ENCODE measurements around the gene NPHP4.

DNA sequence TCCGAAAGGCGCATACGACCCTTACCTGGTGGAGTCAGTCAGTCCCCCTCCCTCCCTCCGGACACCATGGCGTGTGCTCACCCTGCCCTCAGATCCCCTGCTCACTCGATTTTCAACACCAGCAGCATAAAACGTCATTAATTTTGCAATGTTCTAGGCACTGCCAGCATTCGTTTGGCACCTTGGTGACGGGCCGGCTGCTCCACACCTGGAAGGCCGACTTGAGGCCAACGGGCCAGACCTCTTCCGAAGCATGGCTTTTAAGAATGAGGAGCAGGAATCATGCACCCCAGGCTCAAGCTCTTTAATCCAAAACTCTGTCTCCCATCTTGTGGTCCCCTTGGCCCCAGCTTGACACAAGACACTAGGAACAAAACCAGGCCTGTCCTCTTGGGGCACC lies 33.1 kb downstream of the NPHP4 start:
- no peak for TF ChIP-seq TCF4 (CRISPR knock-in tag; IDR thresholded peaks at IDR 0.05; ENCODE audit: borderline replicate concordance)
- no peak for TF ChIP-seq ISL1 (CRISPR knock-in tag; IDR thresholded peaks at IDR 0.05)
- TF ChIP-seq ARNTL (CRISPR knock-in tag; IDR thresholded peaks at IDR 0.05; ENCODE audit: borderline replicate concordance, low read depth): no peak
- TF ChIP-seq ZNF70 (CRISPR knock-in tag; IDR thresholded peaks at IDR 0.05): no peak
- no peak for TF ChIP-seq ZNF565 (CRISPR knock-in tag; conservative IDR thresholded peaks at IDR 0.05; ENCODE audit: low read depth)
- TF ChIP-seq, protein P1, sequence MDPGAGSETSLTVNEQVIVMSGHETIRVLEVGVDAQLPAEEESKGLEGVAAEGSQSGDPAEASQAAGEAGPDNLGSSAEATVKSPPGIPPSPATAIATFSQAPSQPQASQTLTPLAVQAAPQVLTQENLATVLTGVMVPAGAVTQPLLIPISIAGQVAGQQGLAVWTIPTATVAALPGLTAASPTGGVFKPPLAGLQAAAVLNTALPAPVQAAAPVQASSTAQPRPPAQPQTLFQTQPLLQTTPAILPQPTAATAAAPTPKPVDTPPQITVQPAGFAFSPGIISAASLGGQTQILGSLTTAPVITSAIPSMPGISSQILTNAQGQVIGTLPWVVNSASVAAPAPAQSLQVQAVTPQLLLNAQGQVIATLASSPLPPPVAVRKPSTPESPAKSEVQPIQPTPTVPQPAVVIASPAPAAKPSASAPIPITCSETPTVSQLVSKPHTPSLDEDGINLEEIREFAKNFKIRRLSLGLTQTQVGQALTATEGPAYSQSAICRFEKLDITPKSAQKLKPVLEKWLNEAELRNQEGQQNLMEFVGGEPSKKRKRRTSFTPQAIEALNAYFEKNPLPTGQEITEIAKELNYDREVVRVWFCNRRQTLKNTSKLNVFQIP (CRISPR knock-in tag; IDR thresholded peaks at IDR 0.05; ENCODE audit: borderline replicate concordance, low read depth): no peak
- no peak for TF ChIP-seq SNAI2 (CRISPR knock-in tag; IDR thresholded peaks at IDR 0.05)
- TF ChIP-seq PPARA (CRISPR knock-in tag; IDR thresholded peaks at IDR 0.05; ENCODE audit: borderline replicate concordance): no peak
- no peak for TF ChIP-seq GLIS3 (CRISPR knock-in tag; IDR thresholded peaks at IDR 0.05)
- TF ChIP-seq, protein P2, sequence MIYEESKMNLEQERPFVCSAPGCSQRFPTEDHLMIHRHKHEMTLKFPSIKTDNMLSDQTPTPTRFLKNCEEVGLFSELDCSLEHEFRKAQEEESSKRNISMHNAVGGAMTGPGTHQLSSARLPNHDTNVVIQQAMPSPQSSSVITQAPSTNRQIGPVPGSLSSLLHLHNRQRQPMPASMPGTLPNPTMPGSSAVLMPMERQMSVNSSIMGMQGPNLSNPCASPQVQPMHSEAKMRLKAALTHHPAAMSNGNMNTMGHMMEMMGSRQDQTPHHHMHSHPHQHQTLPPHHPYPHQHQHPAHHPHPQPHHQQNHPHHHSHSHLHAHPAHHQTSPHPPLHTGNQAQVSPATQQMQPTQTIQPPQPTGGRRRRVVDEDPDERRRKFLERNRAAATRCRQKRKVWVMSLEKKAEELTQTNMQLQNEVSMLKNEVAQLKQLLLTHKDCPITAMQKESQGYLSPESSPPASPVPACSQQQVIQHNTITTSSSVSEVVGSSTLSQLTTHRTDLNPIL (CRISPR knock-in tag; IDR thresholded peaks at IDR 0.05; ENCODE audit: low read depth): no peak
